ENCODE data around the gene ZFP36L2. TPM values are rescaled to one million over a fixed set of nuclear protein-coding genes. Genes with fewer than 3 reads are reported as not detected.

The ZFP36L2 gene
- total RNA-seq = 56.7 and 62.1 TPM in 2 replicates

- no peak for TF ChIP-seq CTCF (IDR thresholded peaks at IDR 0.05)
- no peaks in the 10 kb centered on the region for H3K9me3 Mint-ChIP-seq
- intact Hi-C loops (cut with micrococcal nuclease) = loop anchor here (1.0 to 2.0 kb wide), 6 partner anchors 8 to 416 kb away; partner anchors contain the start of gene THADA
- peaks cover 50% of the 10 kb centered on the region for H3K36me3 Mint-ChIP-seq (ENCODE audit: low read depth)
- ATAC-seq (ENCODE audit: low read depth) (peak; percentile 71), DNase-seq (peak; percentile 93)
- POLR2A ChIA-PET = interaction anchor here (0.6 to 13.9 kb wide), 22 partner anchors 10 to 416 kb away, joined by 3 to 561 read pairs (median 6); no protein-coding TSS in a partner anchor
- peaks cover 56% of the 10 kb centered on the region for H3K4me1 Mint-ChIP-seq
- H3K27me3 Mint-ChIP-seq = peaks cover 2% of the 10 kb centered on the region
- CTCF ChIA-PET = interaction anchor here (1.0 to 12.6 kb wide), 7 partner anchors 57 to 280 kb away, joined by 3 to 336 read pairs (median 37); no protein-coding TSS in a partner anchor
- H3K4me3 Mint-ChIP-seq = peak within 1 kb of the TSS; percentile 95
- peak within 1 kb of the TSS; percentile 95 for H3K27ac Mint-ChIP-seq
Measured at GRCh38 chr2:43226558-43226954, at the start of gene ZFP36L2. Gene ZFP36L2 (minus strand): TSS chr2:43226606. CDS start chr2:43226315, 291 bp downstream.

- Mint-ChIP-seq H3K4me1 (no peaks in the 10 kb centered on the region), H3K36me3 (ENCODE audit: low read depth) (peaks cover 78% of the 10 kb centered on the region), H3K27ac (no peak overlapping the region), H3K9me3 (no peaks in the 10 kb centered on the region), H3K27me3 (no peaks in the 10 kb centered on the region), H3K4me3 (no peak overlapping the region)
- intact Hi-C loops (cut with micrococcal nuclease) = no loop called here
- DNase-seq (no peak), ATAC-seq (ENCODE audit: low read depth) (no peak)
- CTCF ChIA-PET = no interaction called here
- POLR2A ChIA-PET = no interaction called here
- TF ChIP-seq CTCF (IDR thresholded peaks at IDR 0.05) = no peak
Measured at GRCh38 chr2:43274721-43275120, 48.3 kb upstream of the ZFP36L2 start.

- intact Hi-C loops (cut with micrococcal nuclease) = no loop called here
- Mint-ChIP-seq H3K36me3 (ENCODE audit: low read depth) (peaks cover 78% of the 10 kb centered on the region), H3K27ac (no peak overlapping the region), H3K9me3 (no peaks in the 10 kb centered on the region), H3K4me1 (no peaks in the 10 kb centered on the region), H3K27me3 (no peaks in the 10 kb centered on the region), H3K4me3 (no peak overlapping the region)
- no peak for TF ChIP-seq CTCF (IDR thresholded peaks at IDR 0.05)
- ChIA-PET CTCF (no interaction called here), POLR2A (no interaction called here)
- DNase-seq (no peak), ATAC-seq (ENCODE audit: low read depth) (no peak)
Measured at GRCh38 chr2:43274055-43274454, 47.6 kb upstream of the ZFP36L2 start.

- Mint-ChIP-seq H3K27me3 (no peaks in the 10 kb centered on the region), H3K9me3 (no peaks in the 10 kb centered on the region), H3K36me3 (ENCODE audit: low read depth) (peaks cover 78% of the 10 kb centered on the region), H3K27ac (no peak overlapping the region), H3K4me3 (no peak overlapping the region), H3K4me1 (no peaks in the 10 kb centered on the region)
- CTCF ChIA-PET = no interaction called here
- TF ChIP-seq CTCF (IDR thresholded peaks at IDR 0.05) = no peak
- POLR2A ChIA-PET = no interaction called here
- intact Hi-C loops (cut with micrococcal nuclease) = no loop called here
- ATAC-seq (ENCODE audit: low read depth) (peak; percentile 21), DNase-seq (no peak)
Measured at GRCh38 chr2:43273529-43273928, 47.1 kb upstream of the ZFP36L2 start.

GRCh38 chr2:43270930-43271615 lies 44.7 kb upstream of the ZFP36L2 start:
- POLR2A ChIA-PET = no interaction called here
- Mint-ChIP-seq H3K4me3 (no peak overlapping the region), H3K4me1 (no peaks in the 10 kb centered on the region), H3K27ac (no peak overlapping the region), H3K27me3 (no peaks in the 10 kb centered on the region), H3K9me3 (no peaks in the 10 kb centered on the region), H3K36me3 (ENCODE audit: low read depth) (peaks cover 78% of the 10 kb centered on the region)
- intact Hi-C loops (cut with micrococcal nuclease) = no loop called here
- no peak for TF ChIP-seq CTCF (IDR thresholded peaks at IDR 0.05)
- CTCF ChIA-PET = interaction anchor here (0.6 to 1.3 kb wide), 2 partner anchors 109 to 213 kb away, joined by 3 to 5 read pairs; no protein-coding TSS in a partner anchor
- DNase-seq (no peak), ATAC-seq (ENCODE audit: low read depth) (no peak)
